ENCODE measurements around the gene IP6K3.

The IP6K3 gene

GRCh38 chr6:33720998-33721397 lies 25.7 kb downstream of the IP6K3 start:
- H3K4me3 ChIP-seq (ENCODE audit: low read depth, low read length), result no peak overlapping the region

GRCh38 chr6:33719326-33719987 lies 27.2 kb downstream of the IP6K3 start:
- TF ChIP-seq CTCF (IDR thresholded peaks at IDR 0.05; ENCODE audit: borderline replicate concordance, insufficient read depth, low read depth, low read length), result no peak
- no peak overlapping the region for H3K4me3 ChIP-seq (ENCODE audit: low read depth, low read length)

More at GRCh38 chr6:33720998-33721397, 25.7 kb downstream of the IP6K3 start:
- no peak for TF ChIP-seq CTCF (IDR thresholded peaks at IDR 0.05; ENCODE audit: borderline replicate concordance, insufficient read depth, low read depth, low read length)

- TF ChIP-seq CTCF (IDR thresholded peaks at IDR 0.05; ENCODE audit: borderline replicate concordance, insufficient read depth, low read depth, low read length), result no peak
- H3K4me3 ChIP-seq (ENCODE audit: low read depth, low read length), result no peak overlapping the region
These were observed 28.0 kb downstream of the IP6K3 start for GRCh38 chr6:33718713-33719112.

GRCh38 chr6:33717934-33718455 lies 28.7 kb downstream of the IP6K3 start:
- no peak for TF ChIP-seq CTCF (IDR thresholded peaks at IDR 0.05; ENCODE audit: borderline replicate concordance, insufficient read depth, low read depth, low read length)
- no peak overlapping the region for H3K4me3 ChIP-seq (ENCODE audit: low read depth, low read length)

GRCh38 chr6:33716890-33717632 lies 29.6 kb downstream of the IP6K3 start:
- TF ChIP-seq CTCF (IDR thresholded peaks at IDR 0.05; ENCODE audit: borderline replicate concordance, insufficient read depth, low read depth, low read length), result no peak
- no peak overlapping the region for H3K4me3 ChIP-seq (ENCODE audit: low read depth, low read length)

- TF ChIP-seq CTCF (IDR thresholded peaks at IDR 0.05; ENCODE audit: borderline replicate concordance, insufficient read depth, low read depth, low read length), result no peak
- H3K4me3 ChIP-seq (ENCODE audit: low read depth, low read length), result no peak overlapping the region
These were observed 30.3 kb downstream of the IP6K3 start for GRCh38 chr6:33716379-33716778.

Measured in GM12875 (cell line).